Ishikawa (cell line): ENCODE data around the gene DEFB121.

Experiments used
- CEBPB ChIP-seq: IDR thresholded peaks from 2 replicates; pipeline ENCODE4 v1.6.1; 2012
- CREB1 ChIP-seq: IDR thresholded peaks from 2 replicates; pipeline ENCODE4 v1.6.1; 2012; ENCODE audit warnings: low read depth
- EGR1 ChIP-seq: IDR thresholded peaks from 2 replicates; pipeline ENCODE4 v1.6.1; 2012
- EP300 ChIP-seq: IDR thresholded peaks from 2 replicates; pipeline ENCODE4 v1.6.1; 2012; ENCODE audit warnings: borderline replicate concordance
- FOXM1 ChIP-seq: IDR thresholded peaks from 2 replicates; pipeline ENCODE4 v1.6.1; 2012; ENCODE audit warnings: low read depth, borderline replicate concordance
- MAX ChIP-seq: IDR thresholded peaks from 2 replicates; pipeline ENCODE4 v1.6.1; 2012
- NFIC ChIP-seq: IDR thresholded peaks from 2 replicates; pipeline ENCODE4 v1.6.1; 2012
- RAD21 ChIP-seq: IDR thresholded peaks from 2 replicates; pipeline ENCODE4 v1.6.1; 2012; ENCODE audit warnings: low read depth
- REST ChIP-seq: IDR thresholded peaks from 2 replicates; pipeline ENCODE4 v1.6.1; 2012; ENCODE audit warnings: low read depth, mild to moderate bottlenecking
- TAF1 ChIP-seq: IDR thresholded peaks from 2 replicates; pipeline ENCODE4 v1.6.1; 2012; ENCODE audit warnings: low read depth, mild to moderate bottlenecking
- TCF12 ChIP-seq: IDR thresholded peaks from 2 replicates; pipeline ENCODE4 v1.6.1; 2012; ENCODE audit warnings: low read depth
- TEAD4 ChIP-seq: IDR thresholded peaks from 2 replicates; pipeline ENCODE4 v1.6.1; 2012
- USF1 ChIP-seq: IDR thresholded peaks from 2 replicates; pipeline ENCODE4 v1.6.1; 2012
- YY1 ChIP-seq: IDR thresholded peaks from 2 replicates; pipeline ENCODE4 v1.6.1; 2012; ENCODE audit warnings: low read depth
- ZBTB7A ChIP-seq: IDR thresholded peaks from 2 replicates; pipeline ENCODE4 v1.6.1; 2012; ENCODE audit warnings: low read depth

DEFB121 gene

GRCh38 chr20:31406115-31406514 lies at the start of gene DEFB121:
TSS of gene DEFB121 (minus strand) at chr20:31406215. CDS start at chr20:31406152, 63 bp downstream.
- TF ChIP-seq FOXM1 (no peak), TEAD4 (no peak), CEBPB (no peak), USF1 (no peak), NFIC (no peak), TAF1 (no peak), ZBTB7A (no peak)

- no peak for TF ChIP-seq TAF1
- TF ChIP-seq RAD21, result no peak
- no peak for TF ChIP-seq CREB1
- TF ChIP-seq ZBTB7A, result no peak
- no peak for TF ChIP-seq TCF12
- no peak for TF ChIP-seq NFIC
- no peak for TF ChIP-seq CEBPB
- no peak for TF ChIP-seq EP300
- TF ChIP-seq USF1, result no peak
- TF ChIP-seq TEAD4, result no peak
- TF ChIP-seq FOXM1, result no peak
- no peak for TF ChIP-seq YY1
- no peak for TF ChIP-seq REST
- no peak for TF ChIP-seq EGR1
- no peak for TF ChIP-seq MAX
These were observed 48.3 kb upstream of the DEFB121 start for GRCh38 chr20:31454361-31454760.

- no peak for TF ChIP-seq REST
- no peak for TF ChIP-seq USF1
- TF ChIP-seq RAD21, result no peak
- TF ChIP-seq MAX, result no peak
- no peak for TF ChIP-seq CREB1
- TF ChIP-seq ZBTB7A, result no peak
- no peak for TF ChIP-seq NFIC
- TF ChIP-seq FOXM1, result no peak
- no peak for TF ChIP-seq EP300
- TF ChIP-seq EGR1, result no peak
- TF ChIP-seq TEAD4, result no peak
- no peak for TF ChIP-seq CEBPB
- TF ChIP-seq TAF1, result no peak
- no peak for TF ChIP-seq TCF12
These were observed 46.6 kb upstream of the DEFB121 start for GRCh38 chr20:31452575-31452974.

- TF ChIP-seq TEAD4 (no peak), EGR1 (no peak), FOXM1 (no peak), TAF1 (no peak), NFIC (no peak), MAX (no peak), CEBPB (no peak), REST (no peak), USF1 (no peak), YY1 (no peak), ZBTB7A (no peak), CREB1 (no peak), EP300 (no peak), RAD21 (no peak), TCF12 (no peak)
These were observed 43.7 kb upstream of the DEFB121 start for GRCh38 chr20:31449511-31450414.
